Measurements from ENCODE around the gene SDR42E2.
A peak's percentile ranks its signal among the peaks of the same experiment; 100 is the strongest.

SDR42E2 gene

GRCh38 chr16:22235839-22236745 is 73.8 kb downstream of the SDR42E2 start:
- Histone ChIP-seq H3K27ac (peak overlapping the region; percentile 24 to 43), H3K4me1 (peaks cover 0 to 63% (median 32%) of the 10 kb centered on the region in 4 donors), H3K36me3 (peaks cover 9 to 38% (median 26%) of the 10 kb centered on the region in 3 donors), H3K9me3 (no peaks in the 10 kb centered on the region), H3K4me3 (no peak overlapping the region), H3K27me3 (no peaks in the 10 kb centered on the region)
- TF ChIP-seq CTCF (IDR thresholded peaks at IDR 0.05): no peak
- intact Hi-C loops (cut with DNase I; ENCODE audit: low total_unique reads): loop anchor here (10.0 kb wide), 1 partner anchor 59 kb away; the partner anchor contains the start of gene POLR3E
- DNase-seq: peak; percentile 79 to 81

- intact Hi-C loops (cut with DNase I; ENCODE audit: low total_unique reads): loop anchor here (10.0 kb wide), 1 partner anchor 56 kb away; the partner anchor contains the start of gene POLR3E
- Histone ChIP-seq H3K4me1 (peaks cover 0 to 69% (median 34%) of the 10 kb centered on the region in 4 donors), H3K36me3 (peaks cover 2 to 16% (median 6%) of the 10 kb centered on the region in 3 donors), H3K9me3 (no peaks in the 10 kb centered on the region), H3K27me3 (no peaks in the 10 kb centered on the region), H3K27ac (peak overlapping the region; percentile 53 to 73), H3K4me3 (no peak overlapping the region)
- DNase-seq: no peak
- no peak for TF ChIP-seq CTCF (IDR thresholded peaks at IDR 0.05)
Observed at GRCh38 chr16:22239131-22239805, 77.0 kb downstream of the SDR42E2 start.

- DNase-seq: peak in 1 of 2 donors; percentile 33
- Histone ChIP-seq H3K27me3 (no peaks in the 10 kb centered on the region), H3K36me3 (peaks cover 9 to 25% (median 14%) of the 10 kb centered on the region in 3 donors), H3K9me3 (no peaks in the 10 kb centered on the region), H3K4me1 (peaks cover 0 to 69% (median 36%) of the 10 kb centered on the region in 4 donors), H3K27ac (peak overlapping the region; percentile 53 to 73), H3K4me3 (no peak overlapping the region)
- intact Hi-C loops (cut with DNase I; ENCODE audit: low total_unique reads): no loop called here
- TF ChIP-seq CTCF (IDR thresholded peaks at IDR 0.05): no peak
Observed at GRCh38 chr16:22240023-22240710, 77.9 kb downstream of the SDR42E2 start.
